ENCODE measurements around the gene DGKB.

The DGKB gene

GRCh38 chr7:14760730-14761478 is 141.6 kb downstream of the DGKB start:
- DNase-seq (ENCODE audit: low read depth), result no peak

- DNase-seq (ENCODE audit: low read depth), result peak; percentile 44
Observed at GRCh38 chr7:14759785-14760184, 142.8 kb downstream of the DGKB start.

- DNase-seq (ENCODE audit: low read depth), result peak; percentile 65
Observed at GRCh38 chr7:14754631-14755030, 147.9 kb downstream of the DGKB start.

GRCh38 chr7:14752301-14752700 is 150.2 kb downstream of the DGKB start:
- DNase-seq (ENCODE audit: low read depth), result no peak

GRCh38 chr7:14751461-14751860 is 151.1 kb downstream of the DGKB start:
- DNase-seq (ENCODE audit: low read depth), result no peak

GRCh38 chr7:14748461-14748860 is 154.1 kb downstream of the DGKB start:
- peak; percentile 90 for DNase-seq (ENCODE audit: low read depth)

- no peak for DNase-seq (ENCODE audit: low read depth)
Observed at GRCh38 chr7:14747701-14748100, 154.8 kb downstream of the DGKB start.

- DNase-seq (ENCODE audit: low read depth), result no peak
Observed at GRCh38 chr7:14745076-14745475, 157.5 kb downstream of the DGKB start.

GRCh38 chr7:14740606-14741005 is 161.9 kb downstream of the DGKB start:
- no peak for DNase-seq (ENCODE audit: low read depth)

- DNase-seq (ENCODE audit: low read depth), result no peak
Observed at GRCh38 chr7:14739841-14740185, 162.7 kb downstream of the DGKB start.

GRCh38 chr7:14739168-14739840 is 163.2 kb downstream of the DGKB start:
- no peak for DNase-seq (ENCODE audit: low read depth)

- no peak for DNase-seq (ENCODE audit: low read depth)
Observed at GRCh38 chr7:14738086-14738485, 164.5 kb downstream of the DGKB start.

- peak; percentile 25 for DNase-seq (ENCODE audit: low read depth)
Observed at GRCh38 chr7:14734839-14735321, 167.7 kb downstream of the DGKB start.

GRCh38 chr7:14720785-14721184 is 181.8 kb downstream of the DGKB start:
- DNase-seq (ENCODE audit: low read depth), result no peak

- DNase-seq (ENCODE audit: low read depth), result peak; percentile 65
Observed at GRCh38 chr7:14717816-14718215, 184.7 kb downstream of the DGKB start.

GRCh38 chr7:14717169-14717568 is 185.4 kb downstream of the DGKB start:
- no peak for DNase-seq (ENCODE audit: low read depth)

GRCh38 chr7:14714161-14714728 is 188.3 kb downstream of the DGKB start:
- no peak for DNase-seq (ENCODE audit: low read depth)

- peak; percentile 42 for DNase-seq (ENCODE audit: low read depth)
Observed at GRCh38 chr7:14698239-14698638, 204.3 kb downstream of the DGKB start.

- no peak for DNase-seq (ENCODE audit: low read depth)
Observed at GRCh38 chr7:14697684-14698083, 204.9 kb downstream of the DGKB start.

GRCh38 chr7:14691597-14692203 is 210.9 kb downstream of the DGKB start:
- DNase-seq (ENCODE audit: low read depth), result peak; percentile 63

GRCh38 chr7:14691034-14691433 is 211.5 kb downstream of the DGKB start:
- DNase-seq (ENCODE audit: low read depth), result no peak

- no peak for DNase-seq (ENCODE audit: low read depth)
Observed at GRCh38 chr7:14690486-14690885, 212.1 kb downstream of the DGKB start.

GRCh38 chr7:14690075-14690474 is 212.5 kb downstream of the DGKB start:
- peak; percentile 12 for DNase-seq (ENCODE audit: low read depth)

Measured in ELR (cell line).